ENCODE measurements around the gene CHD2.

DNA sequence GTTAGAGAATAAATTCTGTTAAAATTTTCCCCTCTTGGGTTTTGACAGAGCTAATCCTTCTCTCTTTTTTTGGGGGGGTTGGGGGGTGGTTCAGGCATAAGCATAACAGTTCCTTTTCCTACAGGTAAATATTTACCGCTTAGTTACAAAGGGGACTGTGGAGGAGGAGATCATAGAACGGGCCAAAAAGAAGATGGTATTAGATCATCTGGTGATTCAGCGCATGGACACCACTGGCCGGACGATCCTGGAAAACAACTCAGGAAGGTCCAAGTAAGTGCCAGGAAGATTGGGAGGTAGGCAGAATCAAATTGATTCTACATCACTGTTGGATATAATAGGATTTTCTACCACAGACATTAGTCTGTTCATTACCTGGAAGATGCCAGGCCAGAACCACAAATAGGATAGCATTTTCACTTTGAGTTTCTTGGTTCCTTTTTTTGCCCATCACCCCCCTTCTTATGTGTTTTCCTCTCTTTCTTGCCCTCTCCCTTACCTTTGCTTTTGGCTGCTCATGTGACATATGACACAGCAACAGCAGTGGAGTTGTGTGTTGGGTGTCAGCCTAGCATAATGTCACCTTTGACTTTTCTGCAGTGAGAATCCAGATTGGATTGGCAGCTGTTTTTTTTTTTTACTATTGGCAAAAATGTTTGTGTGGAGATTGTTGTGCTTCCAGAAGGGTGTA is 79.0 kb downstream of the CHD2 start:
- TF ChIP-seq, protein P1, sequence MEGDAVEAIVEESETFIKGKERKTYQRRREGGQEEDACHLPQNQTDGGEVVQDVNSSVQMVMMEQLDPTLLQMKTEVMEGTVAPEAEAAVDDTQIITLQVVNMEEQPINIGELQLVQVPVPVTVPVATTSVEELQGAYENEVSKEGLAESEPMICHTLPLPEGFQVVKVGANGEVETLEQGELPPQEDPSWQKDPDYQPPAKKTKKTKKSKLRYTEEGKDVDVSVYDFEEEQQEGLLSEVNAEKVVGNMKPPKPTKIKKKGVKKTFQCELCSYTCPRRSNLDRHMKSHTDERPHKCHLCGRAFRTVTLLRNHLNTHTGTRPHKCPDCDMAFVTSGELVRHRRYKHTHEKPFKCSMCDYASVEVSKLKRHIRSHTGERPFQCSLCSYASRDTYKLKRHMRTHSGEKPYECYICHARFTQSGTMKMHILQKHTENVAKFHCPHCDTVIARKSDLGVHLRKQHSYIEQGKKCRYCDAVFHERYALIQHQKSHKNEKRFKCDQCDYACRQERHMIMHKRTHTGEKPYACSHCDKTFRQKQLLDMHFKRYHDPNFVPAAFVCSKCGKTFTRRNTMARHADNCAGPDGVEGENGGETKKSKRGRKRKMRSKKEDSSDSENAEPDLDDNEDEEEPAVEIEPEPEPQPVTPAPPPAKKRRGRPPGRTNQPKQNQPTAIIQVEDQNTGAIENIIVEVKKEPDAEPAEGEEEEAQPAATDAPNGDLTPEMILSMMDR (IDR thresholded peaks at IDR 0.05) = no peak
- TF ChIP-seq POLR2A (IDR thresholded peaks at IDR 0.05) = no peak
